ENCODE measurements around the gene NAAA. TPM values are rescaled to one million over a fixed set of nuclear protein-coding genes. Genes with fewer than 3 reads are reported as not detected.

The NAAA gene
- total and polyA plus RNA-seq, 3 donors from 2014 or later: 6.3 to 24.9 (median 15.2) TPM

DNA sequence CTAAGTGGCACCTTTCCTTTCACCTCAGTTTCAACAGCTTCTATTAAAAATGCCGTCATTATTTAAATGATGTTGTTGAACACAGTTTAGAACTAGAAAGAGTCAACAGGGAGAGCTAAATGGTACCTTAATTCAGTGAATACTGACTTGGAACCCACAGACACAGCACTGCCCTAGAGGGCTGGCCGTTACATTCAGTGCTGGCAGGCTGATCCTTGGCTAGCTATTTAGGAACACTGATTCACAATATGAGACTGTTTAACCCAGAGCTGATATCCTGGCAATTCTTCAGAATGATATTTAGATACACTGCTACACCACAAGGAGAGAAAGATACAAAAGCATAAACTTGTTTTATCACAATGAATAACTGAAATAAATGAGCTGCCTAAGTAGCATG lies 12.7 kb upstream of the NAAA start:
- no peaks in the 10 kb centered on the region for H3K27me3 ChIP-seq
- TF ChIP-seq, protein P1, sequence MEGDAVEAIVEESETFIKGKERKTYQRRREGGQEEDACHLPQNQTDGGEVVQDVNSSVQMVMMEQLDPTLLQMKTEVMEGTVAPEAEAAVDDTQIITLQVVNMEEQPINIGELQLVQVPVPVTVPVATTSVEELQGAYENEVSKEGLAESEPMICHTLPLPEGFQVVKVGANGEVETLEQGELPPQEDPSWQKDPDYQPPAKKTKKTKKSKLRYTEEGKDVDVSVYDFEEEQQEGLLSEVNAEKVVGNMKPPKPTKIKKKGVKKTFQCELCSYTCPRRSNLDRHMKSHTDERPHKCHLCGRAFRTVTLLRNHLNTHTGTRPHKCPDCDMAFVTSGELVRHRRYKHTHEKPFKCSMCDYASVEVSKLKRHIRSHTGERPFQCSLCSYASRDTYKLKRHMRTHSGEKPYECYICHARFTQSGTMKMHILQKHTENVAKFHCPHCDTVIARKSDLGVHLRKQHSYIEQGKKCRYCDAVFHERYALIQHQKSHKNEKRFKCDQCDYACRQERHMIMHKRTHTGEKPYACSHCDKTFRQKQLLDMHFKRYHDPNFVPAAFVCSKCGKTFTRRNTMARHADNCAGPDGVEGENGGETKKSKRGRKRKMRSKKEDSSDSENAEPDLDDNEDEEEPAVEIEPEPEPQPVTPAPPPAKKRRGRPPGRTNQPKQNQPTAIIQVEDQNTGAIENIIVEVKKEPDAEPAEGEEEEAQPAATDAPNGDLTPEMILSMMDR (IDR thresholded peaks at IDR 0.05): no peak
- no peak for TF ChIP-seq POLR2A (IDR thresholded peaks at IDR 0.05)
- no peaks in the 10 kb centered on the region for H3K36me3 ChIP-seq (ENCODE audit: low read depth, missing control alignments)
- intact Hi-C loops (cut with DNase I; ENCODE audit: low total_unique reads): no loop called here
- no peak overlapping the region for H3K27ac ChIP-seq
- H3K4me1 ChIP-seq: no peaks in the 10 kb centered on the region
- no peak overlapping the region for H3K4me3 ChIP-seq
- no peak for DNase-seq
- H3K9me3 ChIP-seq: no peaks in the 10 kb centered on the region
- WGBS, 2 donors: 36 to 65% methylated on average over 2 of the region's 2 CpGs

DNA sequence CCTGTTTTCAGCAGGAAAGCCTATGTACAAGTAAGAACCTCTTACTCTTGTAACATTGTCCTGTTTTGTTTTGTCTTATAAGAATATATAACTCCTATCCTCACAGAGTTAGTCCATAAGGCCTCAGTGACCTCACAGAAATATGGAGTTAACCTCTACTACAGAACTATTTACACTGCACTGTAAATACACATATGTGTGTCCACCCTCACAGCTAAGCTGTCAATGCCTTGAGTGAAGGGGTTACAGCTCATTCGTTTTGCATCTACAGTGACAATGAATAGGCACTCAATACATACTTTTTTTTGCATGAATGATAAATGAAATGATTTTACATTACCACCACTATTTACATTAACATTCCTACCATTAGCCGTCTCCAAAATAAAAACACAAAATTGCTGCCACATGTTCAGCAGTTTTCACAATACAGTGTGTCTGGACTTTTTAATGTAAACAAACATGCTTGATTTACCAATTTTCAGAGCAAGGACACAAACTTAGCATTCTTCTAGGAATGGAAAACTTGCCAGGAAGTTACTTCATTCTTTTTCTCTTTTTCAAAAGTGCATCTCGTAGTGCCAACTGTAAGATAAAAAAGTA lies 9.5 kb upstream of the NAAA start:
- 75 to 76% methylated on average over 3 of the region's 3 CpGs for WGBS, 2 donors

DNA sequence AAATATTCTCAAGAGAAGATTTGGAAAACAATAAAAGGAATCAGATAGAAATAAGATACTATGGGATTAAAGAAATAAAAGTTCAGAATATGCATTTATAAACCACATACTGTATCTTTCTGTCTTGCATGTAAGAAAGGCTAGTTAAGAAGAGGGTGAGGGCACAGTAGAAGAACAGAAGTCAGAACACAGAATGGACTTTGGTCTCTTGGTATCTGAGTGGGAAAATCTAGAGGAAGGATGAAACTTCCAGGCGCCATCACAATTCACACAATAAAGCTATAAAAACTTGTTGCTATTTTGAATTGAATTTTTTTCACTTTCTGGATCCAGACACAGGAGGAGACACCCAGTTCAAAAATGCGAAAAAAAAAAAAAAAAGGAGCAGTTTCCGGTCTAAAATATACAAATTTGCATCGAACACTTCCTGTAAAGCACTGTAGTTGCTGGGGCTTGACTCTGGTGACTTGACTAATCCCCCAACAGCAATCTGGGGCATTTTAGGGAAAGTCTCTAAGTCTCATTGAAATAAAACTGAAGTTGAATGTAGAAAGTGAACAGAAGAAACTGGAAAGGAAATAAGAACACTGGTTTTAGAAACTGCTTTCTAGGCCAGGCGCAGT lies 8.1 kb upstream of the NAAA start:
- no peak overlapping the region for H3K27ac ChIP-seq
- H3K36me3 ChIP-seq (ENCODE audit: low read depth, missing control alignments): no peaks in the 10 kb centered on the region
- no peak overlapping the region for H3K4me3 ChIP-seq
- no peak for DNase-seq
- no peaks in the 10 kb centered on the region for H3K4me1 ChIP-seq
- H3K9me3 ChIP-seq: no peaks in the 10 kb centered on the region
- intact Hi-C loops (cut with DNase I; ENCODE audit: low total_unique reads): no loop called here
- no peaks in the 10 kb centered on the region for H3K27me3 ChIP-seq
- 69 to 90% methylated on average over 5 of the region's 5 CpGs for WGBS, 2 donors
- TF ChIP-seq POLR2A (IDR thresholded peaks at IDR 0.05): no peak
- TF ChIP-seq, protein P1 (IDR thresholded peaks at IDR 0.05): no peak

More for the DNA sequence above, 9.5 kb upstream of the NAAA start:
- Histone ChIP-seq H3K9me3 (no peaks in the 10 kb centered on the region), H3K4me3 (no peak overlapping the region), H3K27ac (no peak overlapping the region), H3K27me3 (no peaks in the 10 kb centered on the region), H3K36me3 (ENCODE audit: low read depth, missing control alignments) (no peaks in the 10 kb centered on the region), H3K4me1 (no peaks in the 10 kb centered on the region)
- intact Hi-C loops (cut with DNase I; ENCODE audit: low total_unique reads): no loop called here
- TF ChIP-seq, protein P1 (IDR thresholded peaks at IDR 0.05): no peak
- TF ChIP-seq POLR2A (IDR thresholded peaks at IDR 0.05): no peak
- DNase-seq: no peak

DNA sequence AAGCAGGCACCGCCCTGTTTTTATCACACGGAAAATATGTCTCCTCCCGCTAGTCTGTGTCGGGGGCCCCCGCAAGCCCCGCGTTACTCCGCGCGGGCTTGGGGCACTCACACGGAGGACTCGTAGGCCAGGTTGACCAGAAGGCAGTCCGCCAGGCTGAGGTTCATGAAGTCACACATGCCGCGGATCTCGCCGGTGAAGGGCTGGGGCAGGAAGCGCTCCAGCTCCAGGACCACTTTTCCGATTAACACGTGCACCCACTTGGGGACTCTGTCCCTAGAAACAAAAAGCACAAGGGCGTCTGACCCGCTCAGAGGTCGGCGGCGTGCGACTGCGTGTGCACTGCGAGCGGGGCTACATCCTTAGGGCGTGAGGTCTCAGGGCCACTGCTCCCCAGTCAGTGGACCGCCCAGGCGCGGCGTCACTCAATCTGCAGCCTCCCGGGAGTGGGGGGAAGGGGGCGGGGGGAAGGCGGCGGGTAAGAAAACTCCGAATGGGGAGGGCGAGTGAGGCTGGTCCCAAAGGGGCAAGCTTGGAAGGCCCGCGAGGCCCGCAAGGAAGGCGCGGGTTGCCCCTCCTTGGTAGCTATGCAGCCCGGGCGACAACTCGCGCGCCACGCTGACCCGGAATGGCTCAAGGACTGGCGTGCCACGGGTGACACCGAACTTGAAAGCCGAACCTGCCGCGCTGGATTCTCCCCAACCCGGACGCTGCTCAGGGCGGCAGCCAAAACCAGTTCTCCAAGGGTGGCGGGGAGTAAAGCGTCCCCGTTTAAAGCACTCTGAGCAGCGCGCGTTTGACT lies 722 bp downstream of the NAAA start:
- no peaks in the 10 kb centered on the region for H3K36me3 ChIP-seq (ENCODE audit: low read depth, missing control alignments)
- peak overlapping the region; percentile 67 to 71 for H3K4me3 ChIP-seq
- WGBS, 2 donors: 0% methylated on average over 3 to 64 of the region's 67 CpGs
- DNase-seq: peak; percentile 62
- no peaks in the 10 kb centered on the region for H3K9me3 ChIP-seq
- TF ChIP-seq POLR2A (IDR thresholded peaks at IDR 0.05): no peak
- TF ChIP-seq, protein P1 (IDR thresholded peaks at IDR 0.05): no peak
- intact Hi-C loops (cut with DNase I; ENCODE audit: low total_unique reads): no loop called here
- no peaks in the 10 kb centered on the region for H3K4me1 ChIP-seq
- no peaks in the 10 kb centered on the region for H3K27me3 ChIP-seq
- H3K27ac ChIP-seq: peak overlapping the region in 1 of 2 donors; percentile 63

Measured in testis (tissue), 3 donors.